Vagina (tissue), 2 donors: Measurements from ENCODE around the gene SALL1. TPM values are rescaled to one million over a fixed set of nuclear protein-coding genes. Genes with fewer than 3 reads are reported as not detected.

Source experiments
- DNase-seq, 2 donors: peaks; one replicate each; pipeline ENCODE4 v3.0.0-alpha.2; 2017; ENCODE audit errors: extremely low spot score in 2 of 2
- H3K27ac ChIP-seq: fragments of 200-600 bp; sonication (generic); one replicate; pipeline ENCODE4 v1.5.1; 2019
- H3K27me3 ChIP-seq: fragments of 200-600 bp; sonication (generic); one replicate; pipeline ENCODE4 v1.5.1; 2019
- H3K36me3 ChIP-seq, 2 donors: fragments of 200-600 bp; sonication (generic); one replicate each; pipeline ENCODE4 v1.5.1; 2017 to 2019
- H3K4me1 ChIP-seq: fragments of 200-600 bp; sonication (generic); one replicate; pipeline ENCODE4 v1.5.1; 2019
- H3K4me3 ChIP-seq, 2 donors: fragments of 200-600 bp; sonication (generic); 1 replicate in 1 of 2; 2 replicates in 1 of 2; pipeline ENCODE4 v1.5.1; 2016 to 2019
- H3K9me3 ChIP-seq: fragments of 200-600 bp; sonication (generic); one replicate; pipeline ENCODE4 v1.5.1; 2019
- CTCF ChIP-seq, 3 experiments: fragments of 450-650 bp in 2 of 3; fragments of 200-600 bp in 1 of 3; sonication (generic) in 1 of 3; IDR thresholded peaks; one replicate each; pipeline ENCODE4 v1.5.1; 2017 to 2019; ENCODE audit warnings: antibody characterized with exemption in 3 of 3, mild to moderate bottlenecking in 2 of 3, moderate library complexity in 2 of 3
- POLR2A ChIP-seq, 2 donors: fragments of 450-650 bp; IDR thresholded peaks; one replicate each; pipeline ENCODE4 v1.6.1; 2017; ENCODE audit warnings: antibody characterized with exemption in 2 of 2, mild to moderate bottlenecking in 2 of 2, moderate library complexity in 2 of 2
- POLR2AphosphoS5 ChIP-seq, 2 donors: sonication (generic); formaldehyde crosslinking; IDR thresholded peaks; one replicate each; pipeline ENCODE4 v1.9.0; 2017; ENCODE audit warnings: antibody characterized with exemption in 2 of 2, mild to moderate bottlenecking in 2 of 2, low read depth in 1 of 2; ENCODE audit not compliant: insufficient read depth in 1 of 2
- intact Hi-C: fragments of 100-400 bp; cut with DNase I; formaldehyde crosslinking; loops from one replicate; pipeline ENCODE4 v1.15.1; 2023
- total RNA-seq: library from RNA; depleted of rRNA; stranded (reverse); fragments of >200 nt; gene quantifications from one replicate; pipeline ENCODE4 v1.2.3, GENCODE V29; 2016

Gene SALL1
- total RNA-seq, 1 donor from 2014 or later = 6.9 TPM

GRCh38 chr16:51095890-51096626 is 55.0 kb downstream of the SALL1 start:
- Histone ChIP-seq H3K4me3 (no peak overlapping the region), H3K4me1 (no peaks in the 10 kb centered on the region), H3K9me3 (no peaks in the 10 kb centered on the region), H3K36me3 (no peaks in the 10 kb centered on the region), H3K27me3 (no peaks in the 10 kb centered on the region), H3K27ac (no peak overlapping the region)
- DNase-seq = no peak
- intact Hi-C loops = no loop called here
- TF ChIP-seq POLR2AphosphoS5 (IDR thresholded peaks at IDR 0.05; ENCODE audit: insufficient read depth in 1 of 2, low read depth in 1 of 2) = no peak
- TF ChIP-seq POLR2A (IDR thresholded peaks at IDR 0.05) = no peak
- no peak for TF ChIP-seq CTCF (IDR thresholded peaks at IDR 0.05)

- Histone ChIP-seq H3K4me3 (no peak overlapping the region), H3K27ac (no peak overlapping the region), H3K4me1 (no peaks in the 10 kb centered on the region), H3K27me3 (no peaks in the 10 kb centered on the region), H3K9me3 (no peaks in the 10 kb centered on the region), H3K36me3 (no peaks in the 10 kb centered on the region)
- no peak for TF ChIP-seq POLR2A (IDR thresholded peaks at IDR 0.05)
- TF ChIP-seq POLR2AphosphoS5 (IDR thresholded peaks at IDR 0.05; ENCODE audit: insufficient read depth in 1 of 2, low read depth in 1 of 2) = no peak
- no peak for TF ChIP-seq CTCF (IDR thresholded peaks at IDR 0.05)
- no peak for DNase-seq
- intact Hi-C loops = no loop called here
These were observed 55.8 kb downstream of the SALL1 start for GRCh38 chr16:51095084-51095881.

- no peaks in the 10 kb centered on the region for H3K36me3 ChIP-seq
- intact Hi-C loops = no loop called here
- DNase-seq = no peak
- no peak overlapping the region for H3K27ac ChIP-seq
- no peak overlapping the region for H3K4me3 ChIP-seq
- TF ChIP-seq CTCF (IDR thresholded peaks at IDR 0.05) (no peak), POLR2AphosphoS5 (IDR thresholded peaks at IDR 0.05; ENCODE audit: insufficient read depth in 1 of 2, low read depth in 1 of 2) (no peak), POLR2A (IDR thresholded peaks at IDR 0.05) (no peak)
- H3K27me3 ChIP-seq = no peaks in the 10 kb centered on the region
- no peaks in the 10 kb centered on the region for H3K9me3 ChIP-seq
- H3K4me1 ChIP-seq = no peaks in the 10 kb centered on the region
These were observed 57.3 kb downstream of the SALL1 start for GRCh38 chr16:51093726-51094280.
